ENCODE results near the gene MYOZ1.
"Not testable (repeated sequence)": the region's sequence is repeated elsewhere in the genome, so short reads cannot be mapped to it uniquely, and the experiment has no call there.

Gene MYOZ1

DNA sequence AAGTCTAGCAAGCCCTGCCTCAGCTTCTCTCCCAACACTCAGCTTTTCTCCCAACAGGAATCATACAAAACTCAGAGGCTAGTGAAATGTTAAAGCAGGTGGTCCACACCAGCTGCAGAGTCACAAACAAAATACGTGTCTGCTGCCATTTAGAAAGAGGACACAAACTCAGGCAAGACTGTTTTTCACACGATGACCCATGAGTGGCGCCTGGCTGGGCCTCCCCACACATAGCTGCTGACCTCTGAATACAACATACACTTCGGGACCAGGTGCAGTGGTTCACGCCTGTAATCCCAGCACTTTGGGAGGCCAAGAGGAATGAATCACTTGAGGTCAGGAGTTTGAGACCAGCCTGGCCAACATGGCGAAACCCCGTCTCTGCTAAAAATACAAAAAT lies 21.4 kb upstream of the MYOZ1 start:
- not testable (repeated sequence) for H3K36me3 ChIP-seq (ENCODE audit: control insufficient read depth, insufficient read depth, low read length); H3K4me1 ChIP-seq (ENCODE audit: control insufficient read depth, insufficient read depth, low read length); H3K27ac ChIP-seq (ENCODE audit: low read length); DNase-seq (ENCODE audit: low read depth, low spot score); H3K9me3 ChIP-seq (ENCODE audit: control insufficient read depth, insufficient read depth, low read length); H3K4me3 ChIP-seq (ENCODE audit: low read length); H3K27me3 ChIP-seq (ENCODE audit: control insufficient read depth, insufficient read depth, low read length)
- WGBS (ENCODE audit: insufficient coverage, insufficient read length), result no CpG with 5 or more reads among the region's 7 CpGs

DNA sequence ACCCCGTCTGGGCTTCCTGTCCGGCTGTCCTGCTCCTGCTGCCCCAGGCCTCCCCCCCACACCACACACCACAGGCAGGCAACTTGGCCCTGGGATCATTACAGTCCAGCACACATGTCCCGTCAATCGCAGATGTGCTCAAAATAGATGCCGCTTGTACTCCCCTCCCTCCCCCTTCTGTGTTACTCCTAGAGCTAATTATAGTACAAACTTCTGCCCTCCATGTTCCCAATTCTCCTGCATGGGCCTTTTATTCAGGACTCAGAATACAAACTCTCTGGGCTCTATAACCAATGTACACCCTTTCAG lies 14.7 kb upstream of the MYOZ1 start, which contains the start of gene SYNPO2L:
TSS of gene SYNPO2L (minus strand) at position 40 of the 309 bp plus-strand sequence. CDS start 107 bp downstream, outside the sequence.
- WGBS (ENCODE audit: insufficient coverage, insufficient read length), result no CpG with 5 or more reads among the region's 5 CpGs
- no peak within 1 kb of the TSS for H3K4me3 ChIP-seq (ENCODE audit: low read length)
- DNase-seq (ENCODE audit: low read depth, low spot score), result no peak
- no peaks in the 10 kb centered on the region for H3K27me3 ChIP-seq (ENCODE audit: control insufficient read depth, insufficient read depth, low read length)
- no peaks in the 10 kb centered on the region for H3K9me3 ChIP-seq (ENCODE audit: control insufficient read depth, insufficient read depth, low read length)
- no peak within 1 kb of the TSS for H3K27ac ChIP-seq (ENCODE audit: low read length)
- no peaks in the 10 kb centered on the region for H3K4me1 ChIP-seq (ENCODE audit: control insufficient read depth, insufficient read depth, low read length)
- no peaks in the 10 kb centered on the region for H3K36me3 ChIP-seq (ENCODE audit: control insufficient read depth, insufficient read depth, low read length)

DNA sequence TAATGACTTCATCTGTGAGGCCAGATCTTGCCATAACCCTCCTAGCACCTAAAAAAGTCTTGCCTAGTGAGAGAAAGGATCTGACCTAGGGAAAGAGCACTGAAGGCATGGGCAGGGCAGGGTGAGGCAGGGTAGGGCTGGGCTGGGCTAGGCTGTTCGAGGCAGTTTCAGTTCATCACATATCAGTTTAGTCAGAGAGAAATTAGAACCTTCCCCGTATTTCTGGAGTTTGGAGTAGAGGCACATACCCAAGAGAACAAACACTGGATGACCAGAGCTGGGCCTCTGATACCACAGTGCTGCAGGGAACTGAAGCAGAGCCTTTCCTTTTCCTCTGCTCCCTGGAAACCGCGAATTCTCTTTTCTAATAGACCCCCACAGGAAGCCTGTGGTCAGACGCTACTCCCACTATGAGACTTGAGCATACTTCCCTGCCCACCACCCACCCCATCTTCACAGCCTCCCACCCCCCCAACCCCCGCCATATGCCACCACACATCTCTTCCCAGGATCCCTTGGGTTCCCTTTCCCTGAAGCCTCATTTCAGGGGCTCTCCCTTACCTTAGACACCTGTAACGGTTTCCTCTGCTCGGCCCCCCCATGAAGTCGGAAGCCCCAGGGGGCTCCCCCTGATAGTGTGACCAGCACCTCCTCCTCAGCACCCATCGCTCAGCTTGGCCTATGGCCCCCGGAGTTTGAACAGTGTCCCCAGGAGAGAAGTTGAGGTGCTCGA lies 14.1 kb upstream of the MYOZ1 start:
- Histone ChIP-seq H3K4me1 (ENCODE audit: control insufficient read depth, insufficient read depth, low read length) (no peaks in the 10 kb centered on the region), H3K27ac (ENCODE audit: low read length) (no peak overlapping the region), H3K9me3 (ENCODE audit: control insufficient read depth, insufficient read depth, low read length) (no peaks in the 10 kb centered on the region), H3K27me3 (ENCODE audit: control insufficient read depth, insufficient read depth, low read length) (no peaks in the 10 kb centered on the region), H3K36me3 (ENCODE audit: control insufficient read depth, insufficient read depth, low read length) (no peaks in the 10 kb centered on the region), H3K4me3 (ENCODE audit: low read length) (no peak overlapping the region)
- WGBS (ENCODE audit: insufficient coverage, insufficient read length), result no CpG with 5 or more reads among the region's 12 CpGs
- DNase-seq (ENCODE audit: low read depth, low spot score), result no peak

DNA sequence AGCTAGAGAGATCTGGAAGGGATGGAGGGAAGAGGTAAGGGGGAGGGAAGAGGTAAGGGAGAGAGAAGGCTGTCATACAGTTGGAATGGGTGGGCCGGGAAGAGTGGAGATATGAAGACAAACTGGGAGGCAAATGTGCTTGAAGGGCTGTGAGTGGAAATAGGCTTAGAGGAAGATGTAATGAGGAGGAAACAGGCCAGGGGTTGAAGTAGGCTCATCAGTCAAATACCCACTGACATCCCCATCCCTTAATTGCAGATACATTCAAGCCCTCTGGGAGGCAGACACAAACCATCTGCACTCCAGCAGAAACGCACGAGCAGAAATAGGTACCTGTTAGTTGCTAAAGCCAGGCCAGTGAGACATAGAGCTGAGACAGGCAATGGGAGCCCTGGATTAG lies 12.4 kb upstream of the MYOZ1 start:
- no peaks in the 10 kb centered on the region for H3K9me3 ChIP-seq (ENCODE audit: control insufficient read depth, insufficient read depth, low read length)
- H3K27ac ChIP-seq (ENCODE audit: low read length), result no peak overlapping the region
- no peak for DNase-seq (ENCODE audit: low read depth, low spot score)
- no peaks in the 10 kb centered on the region for H3K4me1 ChIP-seq (ENCODE audit: control insufficient read depth, insufficient read depth, low read length)
- H3K36me3 ChIP-seq (ENCODE audit: control insufficient read depth, insufficient read depth, low read length), result no peaks in the 10 kb centered on the region
- H3K27me3 ChIP-seq (ENCODE audit: control insufficient read depth, insufficient read depth, low read length), result no peaks in the 10 kb centered on the region
- H3K4me3 ChIP-seq (ENCODE audit: low read length), result no peak overlapping the region
- WGBS (ENCODE audit: insufficient coverage, insufficient read length), result no CpG with 5 or more reads among the region's 3 CpGs

DNA sequence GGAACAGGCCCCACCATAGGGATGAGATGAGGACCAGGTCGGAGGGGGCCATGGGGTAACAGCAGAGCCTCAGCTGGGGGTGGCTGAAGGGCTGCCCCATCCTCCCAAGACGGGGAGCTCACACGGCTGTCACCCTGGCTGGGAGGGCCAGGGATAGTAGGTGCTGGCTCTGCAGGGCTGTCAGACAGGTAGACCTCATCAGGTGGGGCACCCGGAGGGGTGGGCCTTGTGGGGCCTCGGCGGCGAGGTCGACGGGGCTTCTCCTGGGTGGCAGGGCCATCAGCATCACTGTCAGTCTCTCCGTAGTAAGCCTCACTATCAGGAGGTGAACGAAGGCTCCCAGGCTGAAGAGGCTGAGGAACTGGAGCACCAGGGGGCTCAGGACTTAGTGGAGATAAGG lies 11.9 kb upstream of the MYOZ1 start:
- H3K4me1 ChIP-seq (ENCODE audit: control insufficient read depth, insufficient read depth, low read length), result 0 out of 2 replicates have a peak, but pooled peaks cover 2% of the 10 kb centered on the region
- H3K27ac ChIP-seq (ENCODE audit: low read length), result no peak overlapping the region
- no peaks in the 10 kb centered on the region; the same call in 1 of the 2 replicates for H3K36me3 ChIP-seq (ENCODE audit: control insufficient read depth, insufficient read depth, low read length)
- WGBS (ENCODE audit: insufficient coverage, insufficient read length), result no CpG with 5 or more reads among the region's 11 CpGs
- no peak for DNase-seq (ENCODE audit: low read depth, low spot score)
- no peak overlapping the region for H3K4me3 ChIP-seq (ENCODE audit: low read length)
- no peaks in the 10 kb centered on the region for H3K9me3 ChIP-seq (ENCODE audit: control insufficient read depth, insufficient read depth, low read length)
- H3K27me3 ChIP-seq (ENCODE audit: control insufficient read depth, insufficient read depth, low read length), result no peaks in the 10 kb centered on the region

DNA sequence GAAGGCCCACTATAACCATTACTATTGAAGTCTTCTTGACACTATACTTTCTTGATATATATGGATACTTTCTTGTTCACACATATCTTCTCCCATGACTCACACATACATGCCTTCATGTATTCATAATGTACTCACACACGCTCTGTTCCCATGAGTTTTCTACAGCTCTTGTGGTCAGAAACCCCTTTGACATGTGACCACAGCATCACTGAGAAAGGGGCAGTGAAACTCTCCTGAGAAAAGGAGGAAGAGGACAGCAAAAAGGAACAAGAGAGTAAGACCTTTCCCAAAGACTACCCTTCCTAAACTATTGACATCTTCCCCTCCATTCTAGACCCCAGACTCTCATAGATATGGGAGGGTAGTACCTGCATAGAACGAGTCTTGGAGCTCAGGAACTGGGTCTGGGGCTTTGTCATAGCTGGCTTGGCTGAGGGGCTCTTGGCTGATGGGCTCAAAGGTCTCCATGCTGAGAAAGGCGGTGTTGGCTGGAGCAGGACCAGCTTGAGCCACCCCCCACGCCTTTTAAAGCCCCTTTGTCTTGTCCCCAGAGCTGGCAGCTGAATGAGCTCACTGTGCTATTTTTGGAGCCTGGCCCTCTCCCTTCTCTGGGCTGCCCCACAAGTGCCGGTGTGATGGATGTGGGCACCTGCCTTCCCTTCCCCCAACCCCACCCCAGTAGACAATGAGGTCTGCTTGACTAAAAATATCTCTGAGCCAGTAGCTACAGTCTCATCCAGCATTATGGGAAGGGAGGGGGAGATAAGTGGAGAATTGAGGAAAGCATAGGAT lies 9.5 kb upstream of the MYOZ1 start:
- Histone ChIP-seq H3K27me3 (ENCODE audit: control insufficient read depth, insufficient read depth, low read length) (no peaks in the 10 kb centered on the region), H3K27ac (ENCODE audit: low read length) (no peak overlapping the region), H3K36me3 (ENCODE audit: control insufficient read depth, insufficient read depth, low read length) (no peaks in the 10 kb centered on the region; the same call in 1 of the 2 replicates), H3K4me1 (ENCODE audit: control insufficient read depth, insufficient read depth, low read length) (0 out of 2 replicates have a peak, but pooled peaks cover 2% of the 10 kb centered on the region), H3K4me3 (ENCODE audit: low read length) (no peak overlapping the region), H3K9me3 (ENCODE audit: control insufficient read depth, insufficient read depth, low read length) (no peaks in the 10 kb centered on the region)
- WGBS (ENCODE audit: insufficient coverage, insufficient read length), result no CpG with 5 or more reads among the region's 5 CpGs
- no peak for DNase-seq (ENCODE audit: low read depth, low spot score)

DNA sequence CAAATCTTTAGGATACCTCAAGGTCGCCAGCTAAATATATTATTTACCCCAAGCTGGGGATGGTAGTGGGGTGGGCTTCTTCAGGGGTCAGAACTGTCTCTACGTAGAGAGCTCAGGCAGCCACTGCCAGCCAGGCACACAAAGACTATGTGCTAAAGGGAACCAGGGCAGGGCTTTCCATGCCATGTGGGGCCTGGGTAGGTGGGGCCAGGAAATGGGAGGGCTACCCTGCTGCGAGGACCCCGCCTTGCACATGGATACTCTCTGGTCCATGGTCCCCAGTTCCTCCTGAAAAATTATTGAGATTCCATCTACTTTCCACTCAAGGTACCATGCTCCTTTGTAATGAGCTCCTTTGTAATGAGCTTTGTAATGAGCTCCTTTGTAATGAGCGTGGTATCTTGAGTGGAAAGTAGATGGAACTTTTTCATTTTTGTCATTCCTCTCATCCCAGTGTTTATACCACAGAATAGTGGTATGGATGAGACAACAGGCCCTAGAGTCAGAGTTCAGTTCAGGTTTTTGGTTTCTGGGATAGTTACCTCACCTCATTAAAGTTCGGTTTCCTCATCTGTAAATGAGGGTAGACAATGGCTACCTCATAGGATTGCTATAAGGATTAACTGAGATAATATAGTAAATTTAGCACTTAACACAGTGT lies 8.7 kb upstream of the MYOZ1 start:
- Histone ChIP-seq H3K9me3 (ENCODE audit: control insufficient read depth, insufficient read depth, low read length) (no peaks in the 10 kb centered on the region), H3K36me3 (ENCODE audit: control insufficient read depth, insufficient read depth, low read length) (no peaks in the 10 kb centered on the region; the same call in 1 of the 2 replicates), H3K4me1 (ENCODE audit: control insufficient read depth, insufficient read depth, low read length) (0 out of 2 replicates have a peak, but pooled peaks cover 2% of the 10 kb centered on the region), H3K27me3 (ENCODE audit: control insufficient read depth, insufficient read depth, low read length) (no peaks in the 10 kb centered on the region), H3K27ac (ENCODE audit: low read length) (no peak overlapping the region), H3K4me3 (ENCODE audit: low read length) (no peak overlapping the region)
- no CpG with 5 or more reads among the region's 6 CpGs for WGBS (ENCODE audit: insufficient coverage, insufficient read length)
- DNase-seq (ENCODE audit: low read depth, low spot score), result no peak

DNA sequence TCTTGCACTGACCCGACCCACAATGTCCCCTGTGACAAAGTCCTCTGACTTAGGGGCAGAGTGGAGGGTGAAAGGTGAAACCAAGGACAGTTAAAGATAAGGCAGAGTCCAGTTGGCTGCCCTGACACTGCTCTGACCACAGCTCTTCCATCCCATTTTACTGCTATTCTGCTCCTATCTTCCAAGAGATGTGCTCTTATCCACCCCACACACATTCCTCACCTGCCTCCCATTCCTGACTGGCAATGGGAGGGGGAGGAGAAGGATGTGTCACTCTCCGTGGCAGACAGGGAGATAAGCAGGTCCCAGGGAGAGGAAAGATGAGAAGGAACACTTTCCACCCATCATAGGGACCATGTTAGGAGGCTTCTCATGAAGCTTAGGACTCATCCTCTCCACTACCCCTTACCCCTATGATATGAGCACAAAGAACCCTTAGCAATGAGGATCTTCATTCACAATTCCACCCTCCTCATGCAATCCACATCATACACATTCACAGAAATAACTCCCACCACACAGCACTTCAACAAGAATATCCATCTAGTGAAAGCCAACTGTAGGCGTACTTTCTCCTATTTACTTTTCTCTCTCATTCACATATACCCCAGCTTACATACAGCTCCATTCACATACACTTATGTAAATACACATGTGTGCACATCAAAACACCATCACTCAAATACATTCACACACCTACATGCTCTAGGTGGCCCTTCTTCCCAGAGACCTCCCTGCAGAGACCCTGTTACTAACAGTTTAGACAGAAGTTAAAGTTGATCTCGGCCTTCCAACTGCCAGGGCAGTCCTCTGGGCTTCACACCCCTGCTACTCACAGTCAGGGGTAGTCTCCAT lies 7.9 kb upstream of the MYOZ1 start:
- H3K27me3 ChIP-seq (ENCODE audit: control insufficient read depth, insufficient read depth, low read length), result no peaks in the 10 kb centered on the region
- H3K27ac ChIP-seq (ENCODE audit: low read length), result no peak overlapping the region
- DNase-seq (ENCODE audit: low read depth, low spot score), result no peak
- no peak overlapping the region for H3K4me3 ChIP-seq (ENCODE audit: low read length)
- H3K36me3 ChIP-seq (ENCODE audit: control insufficient read depth, insufficient read depth, low read length), result no peaks in the 10 kb centered on the region; the same call in 1 of the 2 replicates
- H3K9me3 ChIP-seq (ENCODE audit: control insufficient read depth, insufficient read depth, low read length), result no peaks in the 10 kb centered on the region
- no CpG with 5 or more reads among the region's 4 CpGs for WGBS (ENCODE audit: insufficient coverage, insufficient read length)
- 0 out of 2 replicates have a peak, but pooled peaks cover 2% of the 10 kb centered on the region for H3K4me1 ChIP-seq (ENCODE audit: control insufficient read depth, insufficient read depth, low read length)

DNA sequence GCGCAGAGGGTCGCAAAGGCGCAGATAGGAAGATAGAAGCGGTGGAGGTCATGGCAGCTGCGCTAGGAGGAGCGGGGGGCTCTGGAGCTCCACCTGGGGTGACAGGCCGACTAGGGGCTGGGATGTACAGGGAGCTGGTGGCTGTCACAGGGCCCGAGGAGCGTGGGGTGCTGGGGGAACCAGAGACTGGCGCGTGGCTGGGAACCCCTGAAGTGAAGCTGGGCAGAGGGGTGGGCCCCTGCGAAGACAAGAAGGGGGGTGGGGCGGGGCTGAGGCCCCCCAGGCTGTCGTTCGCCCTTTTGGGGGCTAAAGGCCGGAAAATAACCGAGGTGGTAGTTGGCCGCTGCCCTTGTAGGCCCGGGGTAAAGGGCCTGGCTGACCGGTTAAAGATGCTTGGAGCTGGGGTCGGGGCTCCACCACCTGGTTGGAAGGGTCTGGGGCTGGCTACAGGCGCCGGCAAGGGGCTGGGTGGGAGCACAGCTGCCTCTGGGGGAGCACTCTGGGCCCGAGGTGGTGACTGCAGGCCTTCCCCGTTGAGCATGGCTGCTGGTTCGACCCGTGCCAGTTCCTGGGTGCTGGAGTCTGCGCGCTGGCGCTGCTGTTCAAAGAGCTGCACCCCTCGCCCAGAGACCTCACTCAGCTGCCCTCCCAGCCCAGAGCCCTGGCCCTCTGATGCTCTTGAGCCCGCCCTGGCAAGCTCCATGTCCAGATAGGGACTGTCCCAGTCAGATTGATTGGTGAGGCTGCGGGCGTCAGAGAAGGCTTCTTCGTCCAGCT lies 6.8 kb upstream of the MYOZ1 start:
- H3K4me3 ChIP-seq (ENCODE audit: low read length), result peak overlapping the region; percentile 15; the same call in 1 of the 2 replicates
- WGBS (ENCODE audit: insufficient coverage, insufficient read length), result no CpG with 5 or more reads among the region's 35 CpGs

More for the DNA sequence above, 6.8 kb upstream of the MYOZ1 start:
- no peak for DNase-seq (ENCODE audit: low read depth, low spot score)
- Histone ChIP-seq H3K27ac (ENCODE audit: low read length) (no peak overlapping the region), H3K36me3 (ENCODE audit: control insufficient read depth, insufficient read depth, low read length) (no peaks in the 10 kb centered on the region; the same call in 1 of the 2 replicates), H3K9me3 (ENCODE audit: control insufficient read depth, insufficient read depth, low read length) (no peaks in the 10 kb centered on the region), H3K27me3 (ENCODE audit: control insufficient read depth, insufficient read depth, low read length) (no peaks in the 10 kb centered on the region), H3K4me1 (ENCODE audit: control insufficient read depth, insufficient read depth, low read length) (0 out of 2 replicates have a peak, but pooled peaks cover 2% of the 10 kb centered on the region)

Measured in iPS DF 6.9 (cell line).